ENCODE measurements around the gene FGF8. TPM values are rescaled to one million over a fixed set of nuclear protein-coding genes. Genes with fewer than 3 reads are reported as not detected.

Gene FGF8
- total and polyA plus RNA-seq, 9 donors, result 0.18 to 1.9 (median 0.49) TPM; not detected in 1

DNA sequence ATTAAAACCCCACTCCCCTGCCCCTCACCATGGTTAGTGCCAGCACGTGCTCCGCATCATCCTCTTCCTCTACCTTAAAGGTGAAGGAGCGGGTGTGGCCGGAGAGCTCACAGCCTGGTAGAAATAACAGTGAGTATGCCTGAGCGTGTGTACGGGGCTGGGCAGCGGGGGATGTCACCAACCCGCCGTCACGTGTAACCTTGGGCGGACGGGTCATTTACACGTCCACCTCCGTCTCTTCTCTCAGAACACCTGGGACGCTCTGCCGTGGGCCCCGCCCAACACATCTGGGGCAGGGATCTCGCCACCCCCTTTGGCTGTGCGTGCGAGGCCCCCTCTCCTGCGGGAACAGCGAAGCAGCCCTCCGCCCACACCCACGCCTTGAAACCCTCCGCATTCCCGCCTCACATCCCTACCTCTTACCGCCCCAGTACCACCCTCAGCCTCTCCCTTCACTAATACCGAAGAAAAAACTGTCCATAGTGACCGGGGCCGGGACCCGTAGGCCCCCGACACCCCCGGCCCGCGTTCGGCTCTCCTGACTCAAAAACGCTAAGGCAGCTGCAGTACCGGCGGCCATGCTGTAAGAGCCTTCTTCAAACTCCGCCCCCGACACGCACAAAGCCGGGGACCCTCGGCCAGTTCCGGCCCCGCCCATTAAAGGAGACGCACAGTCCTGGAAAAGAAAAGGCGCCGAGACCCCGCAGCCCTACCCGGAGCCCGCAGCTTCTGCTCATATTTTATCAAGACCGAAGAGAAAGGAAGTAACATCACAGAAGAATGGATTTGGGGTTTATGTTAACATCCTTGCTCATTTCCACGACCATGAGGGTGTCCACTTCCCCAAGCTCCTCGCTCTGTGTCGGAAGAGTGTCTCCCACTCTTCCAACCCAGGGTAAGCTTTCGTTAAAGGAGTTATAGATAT is 7.2 kb upstream of the FGF8 start, which contains the start of gene NPM3:
TSS of gene NPM3 (minus strand) at position 636 of the 925 bp plus-strand sequence. CDS start at position 580, 56 bp downstream.
- Histone ChIP-seq H3K27me3 (ENCODE audit: control insufficient read depth, insufficient read depth, low read length) (peaks cover 27% of the 10 kb centered on the region), H3K4me1 (ENCODE audit: control insufficient read depth, insufficient read depth, low read length) (peaks cover 49% of the 10 kb centered on the region), H3K36me3 (ENCODE audit: control insufficient read depth, insufficient read depth, low read length) (peaks cover 32% of the 10 kb centered on the region), H3K4me3 (ENCODE audit: low read length) (peak within 1 kb of the TSS; percentile 79), H3K27ac (ENCODE audit: low read length) (peak within 1 kb of the TSS; percentile 71), H3K9me3 (replicated peaks; ENCODE audit: control insufficient read depth, low read depth, low read length) (no peaks in the 10 kb centered on the region)
- under 1% methylated on average over 43 of the region's 57 CpGs for WGBS (ENCODE audit: insufficient coverage)
- DNase-seq, result peak; percentile 94

DNA sequence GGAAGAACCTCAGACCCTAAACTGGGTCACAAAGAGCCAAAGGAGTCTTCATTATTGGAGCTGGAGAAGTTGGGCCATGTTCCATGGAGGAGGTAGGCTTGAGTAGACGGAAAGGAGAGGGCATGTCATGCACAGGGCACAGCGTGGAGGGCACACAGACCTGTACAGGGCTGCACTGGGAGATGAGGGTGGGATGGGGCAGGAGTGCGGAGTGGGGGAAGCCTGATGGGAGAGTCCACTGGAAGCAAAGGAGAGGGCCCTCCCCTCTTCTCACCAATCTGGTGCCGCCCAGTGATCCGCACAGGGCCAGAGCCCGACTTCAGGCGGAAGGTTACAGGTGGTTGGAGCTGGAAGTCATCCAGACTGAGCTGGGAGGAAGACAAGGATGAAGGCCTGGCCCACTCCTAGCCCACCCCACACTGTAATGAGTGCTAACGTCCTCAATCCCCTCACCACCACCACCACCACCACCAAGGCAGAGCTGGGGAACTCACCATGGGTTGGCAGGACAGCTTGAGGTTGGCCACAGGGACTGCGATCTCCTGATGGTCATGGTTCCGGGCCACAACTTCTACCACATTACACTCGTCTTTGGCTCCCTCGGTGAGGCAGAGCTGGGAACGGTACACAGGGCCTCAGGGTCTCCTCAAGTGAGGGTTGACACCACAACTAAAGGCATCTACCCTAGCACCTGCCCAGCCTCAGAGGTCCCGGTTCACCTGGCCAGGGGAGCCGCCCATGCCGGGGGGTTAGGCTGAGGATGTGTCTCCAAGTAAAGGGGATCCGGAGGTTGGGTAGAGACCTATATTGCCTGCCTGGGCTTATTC is 6.3 kb upstream of the FGF8 start:
- H3K4me1 ChIP-seq (ENCODE audit: control insufficient read depth, insufficient read depth, low read length), result peaks cover 49% of the 10 kb centered on the region
- 38% methylated on average over 7 of the region's 17 CpGs for WGBS (ENCODE audit: insufficient coverage)
- H3K36me3 ChIP-seq (ENCODE audit: control insufficient read depth, insufficient read depth, low read length), result peaks cover 24% of the 10 kb centered on the region
- H3K4me3 ChIP-seq (ENCODE audit: low read length), result peak overlapping the region; percentile 79
- no peak for DNase-seq
- H3K27me3 ChIP-seq (ENCODE audit: control insufficient read depth, insufficient read depth, low read length), result peaks cover 35% of the 10 kb centered on the region
- H3K27ac ChIP-seq (ENCODE audit: low read length), result no peak overlapping the region
- H3K9me3 ChIP-seq (replicated peaks; ENCODE audit: control insufficient read depth, low read depth, low read length), result no peaks in the 10 kb centered on the region

DNA sequence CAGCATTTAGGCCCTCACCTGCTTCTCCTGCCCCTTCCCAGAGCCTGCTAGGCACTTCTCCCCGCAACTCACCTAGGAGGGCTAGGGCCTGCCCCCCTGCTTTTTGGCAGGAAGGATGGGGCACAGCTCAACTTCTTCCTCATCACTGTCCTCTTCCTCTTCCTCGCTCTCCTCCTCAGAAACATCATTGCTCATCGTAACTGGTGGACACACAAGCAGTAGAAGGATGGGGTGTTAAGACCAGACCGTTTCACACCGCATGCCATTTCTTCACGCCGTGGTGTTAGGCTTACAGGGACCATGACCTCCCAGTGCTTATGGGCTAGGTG is 5.7 kb upstream of the FGF8 start:
- DNase-seq, result no peak
- Histone ChIP-seq H3K4me1 (ENCODE audit: control insufficient read depth, insufficient read depth, low read length) (peaks cover 49% of the 10 kb centered on the region), H3K4me3 (ENCODE audit: low read length) (no peak overlapping the region), H3K9me3 (replicated peaks; ENCODE audit: control insufficient read depth, low read depth, low read length) (no peaks in the 10 kb centered on the region), H3K27ac (ENCODE audit: low read length) (no peak overlapping the region), H3K36me3 (ENCODE audit: control insufficient read depth, insufficient read depth, low read length) (peaks cover 19% of the 10 kb centered on the region), H3K27me3 (ENCODE audit: control insufficient read depth, insufficient read depth, low read length) (peaks cover 41% of the 10 kb centered on the region)
- 61% methylated on average over 5 of the region's 7 CpGs for WGBS (ENCODE audit: insufficient coverage)

DNA sequence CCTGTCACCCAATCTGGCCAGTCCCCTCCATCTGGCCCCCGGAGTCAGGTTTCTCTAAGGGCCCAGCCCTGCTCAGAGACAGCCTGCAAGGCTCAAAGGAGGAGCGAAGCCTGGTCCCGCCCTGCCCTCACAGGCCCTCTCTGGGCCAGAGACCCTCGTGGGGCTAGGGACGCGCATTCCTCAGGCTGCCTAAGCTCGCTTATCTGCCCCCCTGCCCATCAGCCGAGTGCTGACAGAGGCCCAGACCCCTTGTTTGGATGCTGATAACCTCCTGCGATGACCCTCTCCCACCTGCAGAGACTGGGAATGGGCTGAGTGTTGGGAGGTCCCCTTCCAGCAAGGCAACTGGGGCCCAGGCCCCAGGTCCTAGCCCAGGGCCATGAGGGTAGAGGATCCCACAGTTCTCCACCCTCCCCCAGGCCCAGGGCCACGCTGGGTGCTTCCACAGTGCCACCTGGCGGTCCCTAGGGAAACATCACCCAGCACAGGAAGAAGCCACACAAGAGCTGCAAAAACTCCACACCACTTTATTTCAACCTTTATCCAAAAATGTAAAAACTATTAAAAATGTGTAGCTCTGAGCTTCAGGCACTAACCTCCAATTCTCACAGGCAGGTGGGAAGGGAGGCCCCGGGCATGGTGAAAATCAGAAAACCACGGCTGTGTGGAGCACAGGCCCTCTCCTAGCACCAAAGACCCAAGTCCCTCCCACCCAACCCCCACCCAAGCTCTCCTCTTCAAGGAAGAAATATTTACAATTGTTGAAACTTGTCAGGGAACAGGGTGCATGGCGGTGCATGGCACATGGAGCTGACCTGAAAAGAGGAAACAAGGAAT is 5.1 kb upstream of the FGF8 start:
- peak; percentile 48 for DNase-seq
- peak overlapping the region; percentile 65 for H3K27ac ChIP-seq (ENCODE audit: low read length)
- H3K27me3 ChIP-seq (ENCODE audit: control insufficient read depth, insufficient read depth, low read length), result peaks cover 45% of the 10 kb centered on the region
- no peak overlapping the region for H3K4me3 ChIP-seq (ENCODE audit: low read length)
- peaks cover 53% of the 10 kb centered on the region for H3K4me1 ChIP-seq (ENCODE audit: control insufficient read depth, insufficient read depth, low read length)
- peaks cover 14% of the 10 kb centered on the region for H3K36me3 ChIP-seq (ENCODE audit: control insufficient read depth, insufficient read depth, low read length)
- 64% methylated on average over 8 of the region's 14 CpGs for WGBS (ENCODE audit: insufficient coverage)
- no peaks in the 10 kb centered on the region for H3K9me3 ChIP-seq (replicated peaks; ENCODE audit: control insufficient read depth, low read depth, low read length)

DNA sequence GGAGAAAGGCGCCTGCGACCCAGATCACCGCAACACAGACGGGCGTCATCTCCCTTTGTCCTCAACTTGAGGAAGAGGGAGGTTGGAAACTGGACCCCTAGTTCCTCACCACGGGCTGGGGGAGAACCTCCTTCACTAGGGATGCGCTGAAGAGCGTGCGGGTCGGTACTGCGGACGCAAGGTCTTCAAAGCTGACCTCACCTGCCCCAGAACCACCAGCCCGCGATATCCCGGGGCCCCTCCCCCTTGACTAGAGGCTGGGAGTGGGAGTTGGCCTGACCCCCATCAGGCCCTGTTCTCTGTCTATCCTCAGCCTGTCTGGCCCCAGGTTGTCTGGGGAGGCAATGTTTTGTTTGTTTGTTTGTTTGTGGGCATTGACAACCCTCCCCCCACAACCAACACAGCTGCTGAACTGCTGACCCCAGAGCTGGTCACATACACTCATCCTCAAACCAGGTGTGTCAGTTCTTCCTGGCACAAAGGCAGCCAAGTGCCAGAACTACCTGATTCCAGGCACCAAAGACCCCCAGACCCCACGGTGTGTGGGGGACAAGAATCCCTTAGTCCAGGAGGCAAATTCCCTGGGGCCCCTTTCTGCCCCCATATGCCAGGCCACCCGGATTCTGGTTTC is 4.4 kb upstream of the FGF8 start:
- WGBS (ENCODE audit: insufficient coverage), result 45% methylated on average over 2 of the region's 17 CpGs
- no peak for DNase-seq
- H3K4me1 ChIP-seq (ENCODE audit: control insufficient read depth, insufficient read depth, low read length), result peaks cover 55% of the 10 kb centered on the region
- peak overlapping the region; percentile 9 for H3K4me3 ChIP-seq (ENCODE audit: low read length)
- H3K27ac ChIP-seq (ENCODE audit: low read length), result peak overlapping the region; percentile 3
- no peaks in the 10 kb centered on the region for H3K9me3 ChIP-seq (replicated peaks; ENCODE audit: control insufficient read depth, low read depth, low read length)
- peaks cover 49% of the 10 kb centered on the region for H3K27me3 ChIP-seq (ENCODE audit: control insufficient read depth, insufficient read depth, low read length)
- H3K36me3 ChIP-seq (ENCODE audit: control insufficient read depth, insufficient read depth, low read length), result peaks cover 8% of the 10 kb centered on the region

DNA sequence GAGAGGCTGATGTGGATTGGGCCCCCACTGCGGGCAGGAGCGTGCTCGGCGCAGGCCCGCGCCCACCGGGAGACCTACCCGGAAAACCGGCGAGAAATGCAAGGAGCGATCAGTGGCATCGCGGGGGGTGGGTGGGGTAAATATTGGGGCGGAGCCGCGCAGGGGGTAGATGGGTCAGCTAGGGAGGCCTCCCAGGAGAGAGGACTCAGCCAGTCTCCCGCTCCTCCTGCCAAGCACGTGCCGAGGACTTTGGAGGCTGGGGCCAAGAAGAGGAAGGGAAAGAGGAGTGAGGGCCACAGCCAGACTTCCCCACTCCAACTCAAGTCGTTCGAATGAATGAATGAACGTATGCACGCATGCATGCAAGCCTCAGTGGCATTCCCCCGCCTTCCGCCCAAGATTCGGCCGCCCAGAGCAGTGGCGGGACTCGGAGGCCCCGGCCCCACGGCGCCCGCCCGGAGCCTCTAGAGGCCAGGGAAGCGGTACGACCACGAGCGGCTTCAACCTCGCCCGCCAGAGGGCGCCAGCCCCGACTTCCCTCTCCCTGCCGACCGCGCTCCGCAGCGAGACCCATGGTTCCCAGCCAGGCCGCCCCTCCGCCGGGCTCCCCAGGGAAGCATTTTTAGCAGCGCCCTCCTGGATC is 3.8 kb upstream of the FGF8 start:
- DNase-seq, result peak; percentile 57
- Histone ChIP-seq H3K27me3 (ENCODE audit: control insufficient read depth, insufficient read depth, low read length) (peaks cover 55% of the 10 kb centered on the region), H3K36me3 (ENCODE audit: control insufficient read depth, insufficient read depth, low read length) (peaks cover 1% of the 10 kb centered on the region), H3K4me1 (ENCODE audit: control insufficient read depth, insufficient read depth, low read length) (peaks cover 61% of the 10 kb centered on the region), H3K27ac (ENCODE audit: low read length) (peak overlapping the region; percentile 3), H3K9me3 (replicated peaks; ENCODE audit: control insufficient read depth, low read depth, low read length) (no peaks in the 10 kb centered on the region), H3K4me3 (ENCODE audit: low read length) (peak overlapping the region; percentile 9)
- WGBS (ENCODE audit: insufficient coverage), result 2% methylated on average over 45 of the region's 51 CpGs

DNA sequence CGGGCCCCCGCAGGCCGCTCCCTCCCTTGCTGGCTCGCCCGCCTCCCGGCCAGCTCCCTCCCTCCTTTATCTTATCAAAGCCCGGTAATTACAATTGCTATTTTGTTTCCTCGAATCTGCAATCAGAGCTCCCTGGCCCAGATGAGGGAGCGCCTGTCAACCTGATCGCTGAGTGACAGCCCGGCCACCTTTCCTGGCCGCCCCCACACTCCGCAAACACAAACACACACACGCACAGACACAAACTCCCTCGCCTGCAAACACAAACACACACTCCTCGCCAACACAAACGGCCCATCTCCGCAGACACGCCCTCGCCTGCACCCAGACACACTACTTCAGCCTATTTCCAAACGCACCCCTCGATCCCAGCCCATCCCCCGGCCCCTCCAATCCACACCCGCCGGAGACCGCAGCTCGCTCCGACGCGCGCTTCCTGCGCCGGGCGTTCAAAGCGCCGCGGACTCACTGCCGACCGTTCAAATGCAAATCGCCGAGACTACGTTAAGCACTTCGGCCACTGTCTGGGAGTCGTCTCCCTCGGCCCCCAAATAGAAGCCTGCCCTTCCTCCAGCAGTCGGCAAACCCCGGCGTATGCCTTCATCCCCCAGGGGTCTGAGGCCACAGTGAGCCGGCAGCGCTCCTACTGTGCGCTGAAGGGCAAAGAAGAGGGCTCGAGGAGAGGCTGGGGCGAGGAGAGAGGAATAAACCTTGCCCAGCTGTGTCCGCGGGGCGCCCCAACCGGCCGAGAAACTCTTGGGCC is 3.0 kb upstream of the FGF8 start:
- no peak overlapping the region for H3K27ac ChIP-seq (ENCODE audit: low read length)
- peak overlapping the region; percentile 5 for H3K4me3 ChIP-seq (ENCODE audit: low read length)
- WGBS (ENCODE audit: insufficient coverage), result 10% methylated on average over 56 of the region's 58 CpGs
- no peaks in the 10 kb centered on the region for H3K9me3 ChIP-seq (replicated peaks; ENCODE audit: control insufficient read depth, low read depth, low read length)
- no peak for DNase-seq
- peaks cover 62% of the 10 kb centered on the region for H3K4me1 ChIP-seq (ENCODE audit: control insufficient read depth, insufficient read depth, low read length)
- H3K36me3 ChIP-seq (ENCODE audit: control insufficient read depth, insufficient read depth, low read length), result no peaks in the 10 kb centered on the region
- H3K27me3 ChIP-seq (ENCODE audit: control insufficient read depth, insufficient read depth, low read length), result peaks cover 62% of the 10 kb centered on the region

DNA sequence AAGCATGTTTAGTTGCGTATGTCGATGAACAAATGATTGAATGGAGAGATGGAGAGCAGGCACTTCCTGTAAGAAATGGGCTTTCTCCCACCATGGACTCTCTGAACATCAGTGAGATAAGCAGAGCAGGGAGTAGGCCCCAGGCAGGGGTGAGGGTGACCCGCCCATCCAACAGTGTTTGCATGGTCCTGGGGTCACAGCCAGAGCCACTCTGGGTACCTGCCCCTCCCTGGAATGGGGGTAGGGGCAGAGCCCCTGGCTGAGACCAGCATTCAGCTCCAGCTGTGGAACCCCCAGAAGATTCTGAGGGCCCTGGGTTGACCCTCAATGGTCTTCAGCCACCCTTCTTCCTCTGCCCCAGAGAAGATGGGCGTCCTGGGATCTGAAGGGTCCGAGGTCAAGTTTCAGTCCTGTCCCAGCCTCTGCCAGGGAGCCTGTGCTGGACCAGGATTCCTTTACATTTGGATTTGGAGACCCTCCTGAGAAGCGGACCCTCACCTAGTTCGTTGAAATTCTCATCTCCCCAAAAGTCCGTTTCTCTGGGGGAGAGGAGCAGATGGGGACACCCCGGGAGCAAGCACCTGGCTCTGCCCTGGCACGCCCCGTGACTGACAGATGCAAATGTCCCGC is 2.4 kb upstream of the FGF8 start:
- no peaks in the 10 kb centered on the region for H3K36me3 ChIP-seq (ENCODE audit: control insufficient read depth, insufficient read depth, low read length)
- no peak for DNase-seq
- no peaks in the 10 kb centered on the region for H3K9me3 ChIP-seq (replicated peaks; ENCODE audit: control insufficient read depth, low read depth, low read length)
- no peak overlapping the region for H3K27ac ChIP-seq (ENCODE audit: low read length)
- peaks cover 58% of the 10 kb centered on the region for H3K4me1 ChIP-seq (ENCODE audit: control insufficient read depth, insufficient read depth, low read length)
- 48% methylated on average over 7 of the region's 12 CpGs for WGBS (ENCODE audit: insufficient coverage)
- H3K4me3 ChIP-seq (ENCODE audit: low read length), result no peak overlapping the region
- peaks cover 68% of the 10 kb centered on the region for H3K27me3 ChIP-seq (ENCODE audit: control insufficient read depth, insufficient read depth, low read length)
